ENCODE measurements around the gene MTHFS.

- no peak for TF ChIP-seq CTCF (IDR thresholded peaks at IDR 0.05)
- TF ChIP-seq POLR2A (IDR thresholded peaks at IDR 0.05), result no peak
Observed at GRCh38 chr15:79896131-79896633, 632 bp downstream of the MTHFS start.
